Upper lobe of left lung (tissue), 6 donors: ENCODE data around the gene DNAI7. TPM values are rescaled to one million over a fixed set of nuclear protein-coding genes. Genes with fewer than 3 reads are reported as not detected.

ENCODE experiments used
- ATAC-seq, 2 donors: fragments of 200-7000 bp; cut with Tn5 transposase; one replicate each; pipeline ENCODE4 v1.9.1; 2022; ENCODE audit warnings: mild to moderate bottlenecking in 2 of 2, moderate library complexity in 2 of 2; ENCODE audit not compliant: low FRiP score in 2 of 2
- DNase-seq, 2 donors: peaks; one replicate each; pipeline ENCODE4 v3.0.0-alpha.2; 2019 to 2020
- H3K27ac ChIP-seq, 4 donors: fragments of 200-600 bp; sonication (generic); one replicate each; pipeline ENCODE4 v1.5.1; 2016 to 2019
- H3K27me3 ChIP-seq, 4 donors: fragments of 200-600 bp; sonication (generic); one replicate each; pipeline ENCODE4 v1.5.1; 2017 to 2019
- H3K36me3 ChIP-seq, 4 donors: fragments of 200-600 bp; sonication (generic); one replicate each; pipeline ENCODE4 v1.5.1; 2016 to 2019
- H3K4me1 ChIP-seq, 4 donors: fragments of 200-600 bp; sonication (generic); one replicate each; pipeline ENCODE4 v1.5.1; 2018 to 2019
- H3K4me3 ChIP-seq, 4 donors: fragments of 200-600 bp; sonication (generic); one replicate each; pipeline ENCODE4 v1.5.1; 2017 to 2019; ENCODE audit warnings: mild to moderate bottlenecking in 2 of 4, moderate library complexity in 1 of 4
- H3K9me3 ChIP-seq, 4 donors: fragments of 200-600 bp; sonication (generic); one replicate each; pipeline ENCODE4 v1.5.1; 2018 to 2019
- EP300 ChIP-seq, 4 donors: sonication (generic); formaldehyde crosslinking; IDR thresholded peaks; one replicate each; pipeline ENCODE4 v1.5.1; 2017; ENCODE audit warnings: antibody characterized with exemption in 4 of 4, control low read depth in 2 of 4
- POLR2A ChIP-seq, 4 donors: fragments of 450-650 bp; IDR thresholded peaks; one replicate each; pipeline ENCODE4 v1.5.1; 2016 to 2017; ENCODE audit warnings: antibody characterized with exemption in 4 of 4, mild to moderate bottlenecking in 2 of 4
- POLR2AphosphoS5 ChIP-seq, 2 donors: sonication (generic); formaldehyde crosslinking; IDR thresholded peaks; one replicate each; pipeline ENCODE4 v1.5.1; 2017; ENCODE audit warnings: antibody characterized with exemption in 2 of 2
- WGBS, 2 donors: methylation state at CpG; one replicate each; pipeline ENCODE4 v1.1.5; 2017 to 2018; 5-methylcytosine and 5-hydroxymethylcytosine counted together
- total RNA-seq, 6 donors: library from RNA; depleted of rRNA in 4 of 6; stranded (reverse); fragments of >200 nt in 4 of 6; gene quantifications; one replicate each; pipeline versions ENCODE4 v1.1.0 to v1.2.1, GENCODE V29; 2016 to 2021
- TF ChIP-seq, protein P1 (sequence below), 6 experiments: fragments of 450-650 bp in 4 of 6; fragments of 200-600 bp in 2 of 6; sonication (generic) in 2 of 6; IDR thresholded peaks; one replicate each; pipeline ENCODE4 v1.5.1; 2016 to 2019; ENCODE audit warnings: antibody characterized with exemption in 6 of 6
- donor health status: DM: no; HTN: no; CAD: no; lungs with moderate emphysema.
- donor health status: DM: no; HTN: yes; CAD: no; lungs with severe emphysema.

The DNAI7 gene, protein sequence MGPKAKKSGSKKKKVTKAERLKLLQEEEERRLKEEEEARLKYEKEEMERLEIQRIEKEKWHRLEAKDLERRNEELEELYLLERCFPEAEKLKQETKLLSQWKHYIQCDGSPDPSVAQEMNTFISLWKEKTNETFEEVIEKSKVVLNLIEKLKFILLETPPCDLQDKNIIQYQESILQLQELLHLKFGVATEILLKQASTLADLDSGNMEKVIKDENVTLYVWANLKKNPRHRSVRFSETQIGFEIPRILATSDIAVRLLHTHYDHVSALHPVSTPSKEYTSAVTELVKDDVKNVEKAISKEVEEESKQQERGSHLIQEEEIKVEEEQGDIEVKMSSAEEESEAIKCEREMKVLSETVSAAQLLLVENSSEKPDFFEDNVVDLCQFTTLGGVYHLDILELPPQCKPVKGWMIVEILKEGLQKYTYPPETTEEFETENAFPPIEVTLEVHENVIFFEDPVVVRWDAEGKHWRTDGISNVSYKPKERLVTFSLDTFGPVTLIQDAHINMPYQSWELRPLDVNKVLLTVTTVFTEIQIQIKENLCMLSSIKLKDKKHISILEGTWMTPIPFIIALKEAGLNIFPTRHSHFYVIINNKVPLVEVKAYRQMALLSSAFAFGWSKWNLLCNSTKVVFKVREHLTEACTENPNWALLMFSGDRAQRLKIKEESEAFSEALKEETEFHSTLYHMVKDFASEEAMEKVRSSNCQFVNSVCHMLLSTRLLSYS
- total RNA-seq: 10 to 100 TPM in 1 of 6 donors, 1 to 10 TPM in 4, under 1 TPM in 1; 0.72 to 22.3 (median 4.1) TPM

DNA sequence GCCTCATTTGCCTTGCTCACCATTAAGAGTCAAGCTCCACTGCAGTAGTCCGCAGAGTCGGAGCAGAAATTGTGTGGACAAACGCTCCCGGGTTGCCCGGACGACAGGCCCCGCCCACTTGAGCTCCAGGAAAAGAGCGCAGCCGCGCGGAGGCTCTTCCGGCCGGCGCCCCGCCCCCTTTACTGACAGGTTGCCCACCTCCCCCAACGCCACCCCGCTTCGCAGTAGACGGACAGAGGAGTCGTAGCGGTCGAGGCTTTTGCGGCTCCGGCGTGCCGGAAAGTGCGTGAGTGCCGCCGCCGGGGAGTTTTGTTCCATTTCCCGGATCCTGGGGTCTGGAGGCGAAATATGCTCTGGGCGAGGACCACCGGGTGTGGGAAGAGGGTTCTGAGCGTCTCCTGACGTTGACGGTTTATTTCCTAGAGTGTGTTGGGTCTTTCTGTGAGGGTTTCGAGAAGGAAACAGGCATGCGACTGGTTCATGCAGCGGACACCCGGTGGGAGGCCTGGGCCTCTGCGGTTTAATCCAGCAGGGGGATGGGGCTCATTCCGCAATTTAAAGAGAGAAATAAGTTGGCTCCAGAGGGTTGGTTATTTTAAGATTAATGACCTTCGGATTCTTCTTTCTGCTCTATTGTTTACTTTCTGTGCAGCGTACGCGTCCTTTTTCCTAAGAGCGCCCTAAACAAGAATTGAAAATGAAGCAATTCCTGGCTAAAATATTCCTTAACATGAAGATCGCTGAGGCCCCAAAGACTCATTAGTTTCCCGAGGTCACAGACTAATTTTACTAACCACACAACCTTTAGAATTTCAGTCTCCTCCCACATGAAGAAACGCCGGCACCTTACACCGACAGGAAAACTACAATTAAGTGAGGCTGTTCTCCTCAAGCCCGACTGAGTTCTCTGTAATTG, at the start of gene DNAI7, which contains the start of gene ETFRF1:
Gene DNAI7, minus strand, starts transcription at position 105 of the 916 bp plus-strand sequence. Its CDS starts 82 bp downstream, at position 23.
Gene ETFRF1, plus strand, starts transcription at position 182 of the 916 bp plus-strand sequence. CDS start 8,720 bp downstream, outside the sequence.
- no peaks in the 10 kb centered on the region for H3K9me3 ChIP-seq
- no peaks in the 10 kb centered on the region for H3K27me3 ChIP-seq
- no peaks in the 10 kb centered on the region for H3K36me3 ChIP-seq
- peaks cover 7 to 13% (median 8%) of the 10 kb centered on the region in 4 donors for H3K4me1 ChIP-seq
- H3K27ac ChIP-seq: peak within 1 kb of the TSS; percentile 90 to 94 (median 93)
- H3K4me3 ChIP-seq: peak within 1 kb of the TSS; percentile 21 to 86 (median 62)
- peak; percentile 99 to 100 for ATAC-seq
- 0 to 1% methylated on average over 28 to 52 of the region's 54 CpGs for WGBS, 2 donors
- DNase-seq: peak; percentile 98 to 100
- peak in 3 of 4 donors; percentile 79 to 87 (median 82) for TF ChIP-seq POLR2A (IDR thresholded peaks at IDR 0.05)
- TF ChIP-seq, protein P1, sequence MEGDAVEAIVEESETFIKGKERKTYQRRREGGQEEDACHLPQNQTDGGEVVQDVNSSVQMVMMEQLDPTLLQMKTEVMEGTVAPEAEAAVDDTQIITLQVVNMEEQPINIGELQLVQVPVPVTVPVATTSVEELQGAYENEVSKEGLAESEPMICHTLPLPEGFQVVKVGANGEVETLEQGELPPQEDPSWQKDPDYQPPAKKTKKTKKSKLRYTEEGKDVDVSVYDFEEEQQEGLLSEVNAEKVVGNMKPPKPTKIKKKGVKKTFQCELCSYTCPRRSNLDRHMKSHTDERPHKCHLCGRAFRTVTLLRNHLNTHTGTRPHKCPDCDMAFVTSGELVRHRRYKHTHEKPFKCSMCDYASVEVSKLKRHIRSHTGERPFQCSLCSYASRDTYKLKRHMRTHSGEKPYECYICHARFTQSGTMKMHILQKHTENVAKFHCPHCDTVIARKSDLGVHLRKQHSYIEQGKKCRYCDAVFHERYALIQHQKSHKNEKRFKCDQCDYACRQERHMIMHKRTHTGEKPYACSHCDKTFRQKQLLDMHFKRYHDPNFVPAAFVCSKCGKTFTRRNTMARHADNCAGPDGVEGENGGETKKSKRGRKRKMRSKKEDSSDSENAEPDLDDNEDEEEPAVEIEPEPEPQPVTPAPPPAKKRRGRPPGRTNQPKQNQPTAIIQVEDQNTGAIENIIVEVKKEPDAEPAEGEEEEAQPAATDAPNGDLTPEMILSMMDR (IDR thresholded peaks at IDR 0.05): peak in 2 of 6 experiments; percentile 20 to 33
- peak; percentile 90 to 94 for TF ChIP-seq POLR2AphosphoS5 (IDR thresholded peaks at IDR 0.05)
- peak in 2 of 4 donors; percentile 27 to 56 for TF ChIP-seq EP300 (IDR thresholded peaks at IDR 0.05)

DNA sequence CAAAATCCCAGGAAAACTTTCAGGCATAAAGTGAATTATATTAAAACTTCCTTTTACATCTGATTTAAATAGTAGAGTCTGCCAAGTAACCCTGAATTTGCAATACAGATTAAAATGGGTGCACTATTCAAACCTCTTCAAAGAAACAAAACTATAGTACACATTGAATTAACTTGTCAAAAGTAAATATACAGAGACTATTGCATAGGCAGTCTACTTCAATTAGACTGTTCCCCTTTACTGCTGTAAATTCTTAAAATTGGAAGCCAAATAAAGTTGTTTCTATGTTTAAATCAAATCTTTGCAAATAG, 48.7 kb upstream of the DNAI7 start:
- ATAC-seq (no peak), DNase-seq (no peak)
- no peak for TF ChIP-seq EP300 (IDR thresholded peaks at IDR 0.05)
- H3K9me3 ChIP-seq: no peaks in the 10 kb centered on the region
- no peaks in the 10 kb centered on the region for H3K27me3 ChIP-seq
- H3K27ac ChIP-seq: no peak overlapping the region
- no peak overlapping the region for H3K4me3 ChIP-seq
- peaks cover 0 to 11% (median 0%) of the 10 kb centered on the region in 4 donors for H3K36me3 ChIP-seq
- H3K4me1 ChIP-seq: peaks cover 0 to 6% (median under 1%) of the 10 kb centered on the region in 4 donors

DNA sequence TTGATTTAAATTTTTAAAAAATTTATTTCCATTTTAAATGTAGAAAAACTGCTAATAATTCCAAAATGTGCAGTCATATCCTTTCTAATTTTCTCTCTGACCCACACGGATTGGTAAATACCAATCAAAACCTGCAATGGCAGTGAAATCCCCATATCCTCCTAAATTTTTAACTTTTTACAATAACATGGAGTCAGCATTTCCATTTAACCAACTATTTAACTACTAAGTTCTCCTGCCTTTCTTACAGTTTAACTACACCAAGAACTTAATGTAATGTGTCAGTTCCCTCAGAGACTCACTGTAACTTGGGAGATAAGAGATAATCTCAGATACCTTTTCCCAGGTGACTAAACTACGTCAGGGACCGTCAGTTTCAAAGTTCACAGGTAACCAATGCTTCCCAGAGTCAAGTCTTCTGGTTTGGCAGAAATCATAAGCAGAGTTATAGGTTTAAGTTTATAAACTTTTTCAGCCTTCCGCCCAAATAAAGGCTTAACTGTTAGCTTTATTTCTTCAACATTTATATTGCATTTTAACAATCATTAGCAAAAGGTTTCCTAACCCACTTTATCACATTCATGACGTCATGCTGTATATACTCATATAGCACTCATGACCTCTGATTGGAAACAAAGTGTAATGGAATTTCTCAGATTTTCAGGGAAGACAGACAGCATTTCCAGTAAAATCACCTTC, 48.2 kb upstream of the DNAI7 start:
- Histone ChIP-seq H3K27me3 (no peaks in the 10 kb centered on the region), H3K4me1 (peaks cover 0 to 3% (median 0%) of the 10 kb centered on the region in 4 donors), H3K36me3 (peaks cover 0 to 11% (median 0%) of the 10 kb centered on the region in 4 donors), H3K9me3 (no peaks in the 10 kb centered on the region), H3K4me3 (no peak overlapping the region), H3K27ac (no peak overlapping the region)
- WGBS, 2 donors: 77 to 85% methylated on average over 5 of the region's 5 CpGs
- TF ChIP-seq, protein P1 (IDR thresholded peaks at IDR 0.05): no peak
- no peak for TF ChIP-seq EP300 (IDR thresholded peaks at IDR 0.05)
- TF ChIP-seq POLR2AphosphoS5 (IDR thresholded peaks at IDR 0.05): no peak
- no peak for TF ChIP-seq POLR2A (IDR thresholded peaks at IDR 0.05)
- ATAC-seq (no peak), DNase-seq (no peak)

DNA sequence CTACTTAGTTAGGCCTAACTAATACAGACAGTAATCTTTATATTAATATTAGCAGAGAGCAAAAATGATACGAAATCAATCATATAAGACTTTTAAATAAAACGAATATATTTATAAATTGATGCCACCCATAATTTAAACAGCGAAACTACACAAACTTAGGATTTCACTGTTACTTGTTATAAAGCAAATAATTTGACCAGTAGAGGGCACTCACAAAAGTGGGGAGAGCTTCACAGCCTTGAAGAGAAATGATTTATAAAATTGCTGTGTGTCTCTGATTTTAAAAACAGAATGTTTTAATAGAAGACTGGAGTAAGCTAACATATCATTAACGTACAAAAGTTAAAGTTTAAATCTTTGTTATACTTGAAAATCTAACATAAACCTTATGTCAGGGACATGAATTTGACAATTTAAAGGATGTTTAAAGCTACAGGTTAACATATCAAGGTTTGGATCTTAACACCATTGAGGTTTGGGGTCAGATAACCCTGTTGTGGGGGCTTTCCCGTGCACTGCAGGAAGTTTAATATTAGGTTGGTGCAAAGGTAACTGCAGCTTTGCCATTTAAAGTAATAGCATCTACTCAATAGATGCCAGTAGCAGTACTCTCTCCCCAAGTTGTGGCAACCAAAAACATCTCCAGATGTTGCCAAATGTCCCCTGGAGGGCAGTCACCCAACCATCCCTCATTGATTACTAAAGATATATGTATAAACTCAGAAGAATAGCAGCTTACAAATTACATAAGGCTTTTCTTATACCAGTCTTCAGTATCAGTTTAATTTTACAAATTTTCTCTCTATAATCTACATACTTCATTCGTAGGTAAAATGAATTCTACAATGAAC, 46.4 kb upstream of the DNAI7 start:
- no peak for TF ChIP-seq POLR2AphosphoS5 (IDR thresholded peaks at IDR 0.05)
- TF ChIP-seq, protein P1 (IDR thresholded peaks at IDR 0.05): peak in 5 of 6 experiments; percentile 31 to 52 (median 50)
- 42 to 43% methylated on average over 6 of the region's 6 CpGs for WGBS, 2 donors
- H3K36me3 ChIP-seq: peaks cover 0 to 17% (median 0%) of the 10 kb centered on the region in 4 donors
- no peaks in the 10 kb centered on the region for H3K4me1 ChIP-seq
- H3K27ac ChIP-seq: no peak overlapping the region
- no peak overlapping the region for H3K4me3 ChIP-seq
- H3K27me3 ChIP-seq: no peaks in the 10 kb centered on the region
- DNase-seq (no peak), ATAC-seq (peak in 1 of 2 donors; percentile 68)
- no peaks in the 10 kb centered on the region for H3K9me3 ChIP-seq
